ENCODE results near the gene FBXO30. TPM values are rescaled to one million over a fixed set of nuclear protein-coding genes. Genes with fewer than 3 reads are reported as not detected.

Gene FBXO30
- total and polyA plus RNA-seq, 9 of the 15 experiments (the other 6 are each of a cell fraction or from before 2014, with no cell fraction given) = 3.6 to 12.8 (median 7.1) TPM

DNA sequence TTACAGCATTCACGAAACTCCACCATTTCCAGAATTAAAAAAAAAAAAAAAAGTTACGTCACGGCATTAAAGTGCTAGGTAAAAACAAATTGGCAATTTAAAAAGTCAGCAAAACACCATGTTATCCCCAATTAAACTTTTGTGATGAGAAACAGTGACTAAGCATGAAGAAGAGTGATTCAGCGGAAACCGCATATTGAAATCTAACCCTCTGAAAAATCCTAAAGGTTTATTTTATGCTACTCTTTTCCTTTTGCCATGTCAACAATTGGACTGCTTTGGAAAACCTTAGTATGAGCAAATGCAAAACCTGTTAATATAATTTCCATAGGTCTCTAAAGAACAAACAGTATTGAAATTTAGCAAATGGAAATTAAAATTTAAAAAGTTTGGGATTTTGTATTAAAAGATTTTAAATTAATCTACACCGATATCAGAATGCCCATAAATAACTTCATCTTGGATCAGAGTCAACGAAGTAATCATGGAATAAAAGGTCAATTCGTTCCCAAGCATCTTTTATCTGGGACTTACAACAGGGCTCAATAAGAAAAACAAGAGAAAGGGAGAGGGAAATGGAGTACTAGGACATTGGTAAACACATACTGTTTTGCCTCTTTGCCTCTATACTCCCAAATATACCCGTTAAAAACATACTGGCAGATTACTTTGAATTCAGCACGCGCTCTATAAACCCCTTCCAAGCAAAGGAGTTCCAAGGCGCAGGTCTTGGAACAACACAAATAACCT lies 1.1 kb downstream of the FBXO30 start (continued):
- TF ChIP-seq SAP30 (IDR thresholded peaks at IDR 0.05; ENCODE audit: borderline replicate concordance, insufficient read depth, low read depth, low read length, poor library complexity, severe bottlenecking) (no peak), TEAD2 (tag; IDR thresholded peaks at IDR 0.05) (no peak), ZNF274 (IDR thresholded peaks at IDR 0.05; ENCODE audit: borderline replicate concordance, low read depth, low read length) (no peak), ZNF507 (tag; conservative IDR thresholded peaks at IDR 0.05) (no peak), HDAC2 (IDR thresholded peaks at IDR 0.05) (0 out of 2 replicates have a peak, but pooled peaks have one; percentile 15), GATAD2B (IDR thresholded peaks at IDR 0.05; ENCODE audit: borderline replicate concordance) (no peak), RBBP5 (IDR thresholded peaks at IDR 0.05; ENCODE audit: borderline replicate concordance, insufficient read depth, low read length, poor library complexity, severe bottlenecking) (no peak), ARID1B (IDR thresholded peaks at IDR 0.05) (peak; percentile 65), ETV1 (tag; conservative IDR thresholded peaks at IDR 0.05; ENCODE audit: low read depth) (no peak; the same call in 1 of the 2 replicates), TFAM (CRISPR knock-in tag; conservative IDR thresholded peaks at IDR 0.05) (no peak), POLR2AphosphoS2 (IDR thresholded peaks at IDR 0.05; ENCODE audit: low read length) (no peak), ZBTB17 (CRISPR knock-in tag; IDR thresholded peaks at IDR 0.05) (no peak), SMARCA4 (IDR thresholded peaks at IDR 0.05) (peak; percentile 88), KLF16 (IDR thresholded peaks at IDR 0.05) (no peak), GABPB1 (CRISPR knock-in tag; IDR thresholded peaks at IDR 0.05) (no peak; the same call in 1 of the 2 replicates), DPF2 (IDR thresholded peaks at IDR 0.05) (peak; percentile 82), HNRNPL (IDR thresholded peaks at IDR 0.05; ENCODE audit: low read depth, low read length) (no peak), PHB2 (IDR thresholded peaks at IDR 0.05; ENCODE audit: low read depth) (no peak), KDM5B (IDR thresholded peaks at IDR 0.05; ENCODE audit: insufficient replicate concordance, low read depth, low read length) (no peak), NELFE (IDR thresholded peaks at IDR 0.05; ENCODE audit: insufficient read depth, insufficient read length) (no peak), MED1 (CRISPR knock-in tag; IDR thresholded peaks at IDR 0.05; ENCODE audit: borderline replicate concordance) (no peak), MCM3 (IDR thresholded peaks at IDR 0.05) (no peak), CXXC5 (CRISPR knock-in tag; IDR thresholded peaks at IDR 0.05) (no peak; the same call in 1 of the 2 replicates)
- TF ChIP-seq, protein P1, sequence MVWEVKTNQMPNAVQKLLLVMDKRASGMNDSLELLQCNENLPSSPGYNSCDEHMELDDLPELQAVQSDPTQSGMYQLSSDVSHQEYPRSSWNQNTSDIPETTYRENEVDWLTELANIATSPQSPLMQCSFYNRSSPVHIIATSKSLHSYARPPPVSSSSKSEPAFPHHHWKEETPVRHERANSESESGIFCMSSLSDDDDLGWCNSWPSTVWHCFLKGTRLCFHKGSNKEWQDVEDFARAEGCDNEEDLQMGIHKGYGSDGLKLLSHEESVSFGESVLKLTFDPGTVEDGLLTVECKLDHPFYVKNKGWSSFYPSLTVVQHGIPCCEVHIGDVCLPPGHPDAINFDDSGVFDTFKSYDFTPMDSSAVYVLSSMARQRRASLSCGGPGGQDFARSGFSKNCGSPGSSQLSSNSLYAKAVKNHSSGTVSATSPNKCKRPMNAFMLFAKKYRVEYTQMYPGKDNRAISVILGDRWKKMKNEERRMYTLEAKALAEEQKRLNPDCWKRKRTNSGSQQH (CRISPR knock-in tag; IDR thresholded peaks at IDR 0.05) = no peak; the same call in 1 of the 2 replicates
- TF ChIP-seq, protein P2, sequence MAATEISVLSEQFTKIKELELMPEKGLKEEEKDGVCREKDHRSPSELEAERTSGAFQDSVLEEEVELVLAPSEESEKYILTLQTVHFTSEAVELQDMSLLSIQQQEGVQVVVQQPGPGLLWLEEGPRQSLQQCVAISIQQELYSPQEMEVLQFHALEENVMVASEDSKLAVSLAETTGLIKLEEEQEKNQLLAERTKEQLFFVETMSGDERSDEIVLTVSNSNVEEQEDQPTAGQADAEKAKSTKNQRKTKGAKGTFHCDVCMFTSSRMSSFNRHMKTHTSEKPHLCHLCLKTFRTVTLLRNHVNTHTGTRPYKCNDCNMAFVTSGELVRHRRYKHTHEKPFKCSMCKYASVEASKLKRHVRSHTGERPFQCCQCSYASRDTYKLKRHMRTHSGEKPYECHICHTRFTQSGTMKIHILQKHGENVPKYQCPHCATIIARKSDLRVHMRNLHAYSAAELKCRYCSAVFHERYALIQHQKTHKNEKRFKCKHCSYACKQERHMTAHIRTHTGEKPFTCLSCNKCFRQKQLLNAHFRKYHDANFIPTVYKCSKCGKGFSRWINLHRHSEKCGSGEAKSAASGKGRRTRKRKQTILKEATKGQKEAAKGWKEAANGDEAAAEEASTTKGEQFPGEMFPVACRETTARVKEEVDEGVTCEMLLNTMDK (IDR thresholded peaks at IDR 0.05; ENCODE audit: borderline replicate concordance, insufficient read depth, low read depth, low read length, poor library complexity, severe bottlenecking) = no peak
- TF ChIP-seq, protein P3, sequence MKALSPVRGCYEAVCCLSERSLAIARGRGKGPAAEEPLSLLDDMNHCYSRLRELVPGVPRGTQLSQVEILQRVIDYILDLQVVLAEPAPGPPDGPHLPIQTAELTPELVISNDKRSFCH (CRISPR knock-in tag; IDR thresholded peaks at IDR 0.05) = no peak
- TF ChIP-seq, protein P3 (tag; IDR thresholded peaks at IDR 0.05) = 0 out of 2 replicates have a peak, but pooled peaks have one; percentile 2

All from K562 (cell line).